PC-3 (cell line): ENCODE results near the gene CEP83.

Experiments used
- EZH2 ChIP-seq: fragments of 300-600 bp; sonication (generic); IDR thresholded peaks from one replicate; pipeline ENCODE4 v1.6.1; 2017; ENCODE audit warnings: antibody characterized with exemption, mild to moderate bottlenecking, low read length; ENCODE audit not compliant: unreplicated experiment
- EZH2phosphoT487 ChIP-seq: fragments of 300-600 bp; sonication (generic); IDR thresholded peaks from 2 replicates; pipeline ENCODE4 v1.6.1; 2018; ENCODE audit warnings: mild to moderate bottlenecking, antibody characterized with exemption, low read length, borderline replicate concordance
- TF ChIP-seq, protein P1 (sequence below): fragments of 300-600 bp; sonication (generic); conservative IDR thresholded peaks from 2 replicates; pipeline ENCODE4 v1.5.1; 2017; ENCODE audit warnings: antibody characterized with exemption, low read depth, mild to moderate bottlenecking, low read length

- TF ChIP-seq, protein P1, sequence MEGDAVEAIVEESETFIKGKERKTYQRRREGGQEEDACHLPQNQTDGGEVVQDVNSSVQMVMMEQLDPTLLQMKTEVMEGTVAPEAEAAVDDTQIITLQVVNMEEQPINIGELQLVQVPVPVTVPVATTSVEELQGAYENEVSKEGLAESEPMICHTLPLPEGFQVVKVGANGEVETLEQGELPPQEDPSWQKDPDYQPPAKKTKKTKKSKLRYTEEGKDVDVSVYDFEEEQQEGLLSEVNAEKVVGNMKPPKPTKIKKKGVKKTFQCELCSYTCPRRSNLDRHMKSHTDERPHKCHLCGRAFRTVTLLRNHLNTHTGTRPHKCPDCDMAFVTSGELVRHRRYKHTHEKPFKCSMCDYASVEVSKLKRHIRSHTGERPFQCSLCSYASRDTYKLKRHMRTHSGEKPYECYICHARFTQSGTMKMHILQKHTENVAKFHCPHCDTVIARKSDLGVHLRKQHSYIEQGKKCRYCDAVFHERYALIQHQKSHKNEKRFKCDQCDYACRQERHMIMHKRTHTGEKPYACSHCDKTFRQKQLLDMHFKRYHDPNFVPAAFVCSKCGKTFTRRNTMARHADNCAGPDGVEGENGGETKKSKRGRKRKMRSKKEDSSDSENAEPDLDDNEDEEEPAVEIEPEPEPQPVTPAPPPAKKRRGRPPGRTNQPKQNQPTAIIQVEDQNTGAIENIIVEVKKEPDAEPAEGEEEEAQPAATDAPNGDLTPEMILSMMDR, result no peak
- TF ChIP-seq EZH2phosphoT487 (no peak), EZH2 (no peak)
Observed at GRCh38 chr12:94276725-94277124, 182.9 kb downstream of the CEP83 start.
